HG03196 (cell line): ENCODE results near the gene MYO3A.
"Not testable (repeated sequence)": the region's sequence is repeated elsewhere in the genome, so short reads cannot be mapped to it uniquely, and the experiment has no call there.

Experiments
- ATAC-seq: cut with Tn5 transposase; IDR thresholded peaks from one replicate; pipeline ENCODE4 v1.9.1; 2021; ENCODE audit not compliant: unreplicated experiment

Gene MYO3A

DNA sequence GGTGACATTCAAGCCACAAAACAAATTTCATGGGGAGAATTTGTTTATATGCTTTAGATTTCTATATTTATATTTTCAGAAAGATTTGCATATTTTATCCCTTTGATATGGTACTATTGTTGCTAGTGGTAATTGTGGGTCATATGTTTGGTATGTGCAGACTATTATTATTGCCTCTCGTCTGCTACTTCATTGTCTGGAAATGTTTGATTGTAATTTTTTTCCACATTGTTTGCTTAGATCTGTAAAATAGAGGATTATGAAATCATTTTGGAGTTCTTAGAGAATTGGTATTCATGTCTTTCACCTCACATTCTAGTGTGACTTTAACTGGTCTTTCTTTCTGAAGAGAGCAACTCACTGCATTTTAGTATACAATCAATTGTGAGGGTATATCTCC, 44.7 kb downstream of the MYO3A start:
- no peak for ATAC-seq

GRCh38 chr10:25982107-25982506, 48.1 kb downstream of the MYO3A start:
- ATAC-seq, result no peak

DNA sequence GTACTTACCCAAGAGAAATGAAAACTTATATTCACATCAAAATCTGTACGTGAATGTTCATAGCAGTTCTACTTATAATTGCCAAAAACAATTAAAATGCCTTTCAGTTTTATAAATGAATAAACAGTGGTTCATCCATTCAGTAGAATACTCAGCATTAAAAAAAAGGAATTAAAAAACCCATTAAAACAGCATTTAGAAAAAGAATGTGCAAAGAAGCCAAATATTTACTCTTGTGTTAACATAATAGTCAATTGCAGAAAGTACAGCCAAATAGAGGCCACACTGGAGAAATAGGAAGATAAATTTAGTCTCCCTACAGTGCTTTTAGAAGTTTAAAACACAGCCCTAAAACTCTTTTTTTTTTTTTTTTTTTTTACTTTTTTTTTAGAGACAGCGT, 54.6 kb downstream of the MYO3A start:
- no peak for ATAC-seq

DNA sequence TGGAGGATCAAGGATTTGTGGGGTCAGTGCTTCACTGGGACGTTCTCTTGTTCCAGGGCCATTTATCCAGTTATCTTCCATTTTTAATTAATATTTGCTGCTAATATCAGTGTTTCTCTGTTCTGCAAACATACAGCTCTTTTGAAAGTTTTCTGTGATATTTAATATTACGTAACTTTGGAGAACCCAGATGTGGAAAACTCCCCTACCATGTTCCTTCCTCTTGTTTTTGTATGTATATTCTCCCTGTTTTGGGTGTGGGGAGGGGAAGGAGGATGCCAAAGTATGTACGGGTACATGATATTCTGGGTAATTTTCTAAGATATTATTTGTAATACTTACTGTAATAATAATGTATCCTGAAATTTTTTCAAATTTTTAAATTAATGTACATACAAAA, 55.9 kb downstream of the MYO3A start:
- ATAC-seq, result no peak

GRCh38 chr10:25999295-25999981, 65.4 kb downstream of the MYO3A start:
- no peak for ATAC-seq

DNA sequence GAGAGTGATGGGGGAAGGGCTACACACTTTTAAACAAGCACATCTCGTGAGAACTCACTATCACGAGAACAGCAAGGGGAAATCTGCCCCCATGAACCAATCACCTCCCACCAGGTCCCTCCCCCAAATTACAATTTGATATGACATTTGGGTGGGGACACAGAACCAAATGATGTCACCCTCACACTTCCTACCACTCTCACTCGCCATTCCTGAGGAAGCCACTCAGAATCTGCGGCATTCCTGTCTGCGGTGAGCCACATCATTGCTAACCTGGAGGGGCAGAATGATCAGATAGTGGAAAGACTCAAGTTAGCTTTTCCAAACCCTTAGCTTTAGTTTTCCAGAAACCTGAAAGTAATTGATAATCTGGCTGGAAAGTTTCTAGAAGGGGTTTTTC, 66.9 kb downstream of the MYO3A start:
- ATAC-seq, result no peak

GRCh38 chr10:26002466-26002865, 68.4 kb downstream of the MYO3A start:
- ATAC-seq, result not testable (repeated sequence)

GRCh38 chr10:26015092-26015491, 81.1 kb downstream of the MYO3A start:
- ATAC-seq, result no peak

- no peak for ATAC-seq
Measured at GRCh38 chr10:26022831-26023230, 88.8 kb downstream of the MYO3A start.

DNA sequence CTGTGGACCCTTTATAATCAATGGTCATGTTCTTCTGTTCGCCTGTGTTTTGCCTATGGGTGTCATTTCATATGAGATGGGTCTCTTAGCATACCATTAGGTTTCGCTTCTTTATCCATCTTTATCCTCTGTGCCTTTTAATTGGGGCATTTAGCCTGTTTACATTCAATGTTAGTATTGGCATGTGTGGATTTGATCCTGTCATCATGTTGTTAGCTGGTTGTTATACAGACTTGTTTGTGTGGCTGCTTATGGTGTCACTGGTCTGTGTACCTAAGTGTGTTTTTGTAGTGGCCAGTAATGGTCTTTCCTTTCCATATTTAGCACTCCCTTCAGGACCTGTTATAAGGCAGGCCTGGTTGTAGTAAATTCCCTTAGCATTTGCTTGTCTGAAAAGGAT, 90.3 kb downstream of the MYO3A start:
- ATAC-seq, result no peak

DNA sequence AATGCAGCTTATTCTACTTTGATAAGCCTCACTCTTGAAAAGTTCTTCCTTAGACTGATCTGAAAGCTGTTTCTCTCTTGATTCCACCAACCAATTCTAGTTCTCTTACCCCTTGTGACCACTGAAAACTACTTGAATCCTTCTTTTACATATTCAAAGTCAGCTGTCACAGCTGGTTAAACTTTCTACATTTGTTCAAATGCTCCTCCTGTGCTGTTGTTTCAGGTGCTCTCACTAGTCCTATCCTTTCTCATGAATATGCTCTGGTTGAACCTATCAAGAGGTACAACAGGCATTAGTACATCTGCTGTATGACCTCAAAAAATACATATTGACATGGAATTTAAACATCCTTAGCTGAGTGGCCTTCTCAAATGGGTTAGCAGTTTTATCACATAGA, 91.5 kb downstream of the MYO3A start:
- ATAC-seq, result no peak

GRCh38 chr10:26029858-26030257, 95.8 kb downstream of the MYO3A start:
- no peak for ATAC-seq

GRCh38 chr10:26031300-26031699, 97.3 kb downstream of the MYO3A start:
- ATAC-seq, result no peak

- no peak for ATAC-seq
Measured at GRCh38 chr10:26043469-26043868, 109.4 kb downstream of the MYO3A start.

DNA sequence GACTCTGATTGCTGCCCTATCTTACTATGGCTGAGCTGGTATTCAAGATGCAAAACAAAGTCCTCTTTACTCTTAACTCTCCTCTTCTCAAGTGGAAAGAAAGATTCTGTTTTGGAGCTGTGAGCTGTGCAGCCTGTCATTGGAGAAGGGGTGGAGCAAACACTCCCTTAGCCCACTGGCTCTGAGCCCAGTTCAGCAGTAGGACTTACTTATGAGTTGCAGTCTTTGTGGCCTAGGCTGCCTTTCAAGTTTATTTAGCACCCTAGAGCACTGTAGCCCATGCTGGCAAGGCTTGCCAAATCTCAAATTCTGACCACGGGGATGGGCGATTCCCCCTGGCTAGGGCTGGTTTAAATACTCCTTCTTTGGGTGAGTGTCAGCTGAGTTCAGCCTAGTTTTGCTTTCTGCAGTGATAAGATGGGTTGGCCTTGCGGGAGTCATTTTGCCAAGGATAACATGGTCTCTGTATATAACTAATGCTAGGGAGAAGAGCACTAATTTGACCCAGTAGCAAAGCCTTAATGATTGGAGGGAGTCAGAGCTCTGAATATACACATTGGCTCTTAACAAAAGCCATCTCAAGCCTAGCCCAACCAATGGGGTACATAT, 110.2 kb downstream of the MYO3A start:
- no peak for ATAC-seq

- ATAC-seq, result no peak
Measured at GRCh38 chr10:26046073-26046700, 112.2 kb downstream of the MYO3A start.

GRCh38 chr10:26048756-26049155, 114.7 kb downstream of the MYO3A start:
- ATAC-seq, result no peak

DNA sequence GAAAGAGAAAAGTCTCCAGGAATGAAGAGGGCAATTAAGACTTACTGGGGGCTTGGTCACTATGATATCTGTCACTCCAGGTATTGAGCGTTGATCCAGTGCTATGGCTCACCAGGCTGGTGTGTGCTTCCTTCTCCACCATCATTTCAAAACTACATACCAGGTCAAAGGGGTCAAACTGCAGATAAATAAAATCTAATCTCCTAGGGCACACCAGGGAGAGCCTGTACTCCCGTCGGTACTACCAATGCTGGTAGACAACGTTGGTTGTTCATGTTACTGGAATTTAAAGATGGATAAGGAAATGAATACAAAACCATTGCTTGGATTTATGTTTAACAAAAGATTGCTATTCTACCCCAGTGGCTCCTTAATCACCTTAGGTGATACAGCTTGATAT, 118.3 kb downstream of the MYO3A start:
- no peak for ATAC-seq

DNA sequence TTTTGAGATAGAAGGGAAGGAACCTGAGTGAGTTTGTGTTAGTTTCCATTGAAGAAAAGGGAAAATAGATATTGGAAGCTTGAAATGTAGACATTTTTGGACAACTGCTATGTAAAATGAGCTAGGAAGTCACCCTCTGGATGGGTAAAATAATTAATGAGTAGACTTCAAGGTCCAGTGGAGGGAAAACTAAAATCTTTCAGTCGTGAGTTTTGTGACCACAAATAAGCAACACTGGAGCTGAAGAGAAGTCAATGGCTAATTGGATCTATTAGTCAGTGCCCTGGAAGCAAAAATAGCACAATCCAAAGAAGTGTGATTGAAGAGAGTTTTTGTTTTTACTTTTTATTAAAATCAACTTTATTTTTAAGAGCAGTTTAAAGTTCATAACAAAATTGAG, 123.4 kb downstream of the MYO3A start:
- ATAC-seq, result no peak

GRCh38 chr10:26064106-26064505, 130.1 kb downstream of the MYO3A start:
- ATAC-seq, result no peak

DNA sequence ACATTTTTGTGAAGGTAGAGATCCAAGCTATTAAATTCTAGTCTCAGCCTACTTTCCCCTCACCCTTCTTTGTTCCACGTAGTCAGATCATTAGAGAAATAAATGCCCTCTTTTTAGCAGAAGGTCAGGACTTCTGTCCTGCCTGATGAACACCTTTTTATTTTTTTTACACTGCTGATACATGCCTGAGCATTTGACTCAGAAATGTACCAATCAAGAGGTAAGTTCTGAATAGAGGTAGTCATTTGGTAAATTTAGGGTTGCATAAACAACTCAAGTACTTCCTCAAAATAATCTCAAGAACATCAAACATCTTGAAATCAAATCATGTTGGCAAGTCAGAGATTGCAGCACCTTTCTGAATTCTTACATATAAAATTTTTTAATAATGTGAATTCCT, 133.7 kb downstream of the MYO3A start:
- ATAC-seq, result no peak

DNA sequence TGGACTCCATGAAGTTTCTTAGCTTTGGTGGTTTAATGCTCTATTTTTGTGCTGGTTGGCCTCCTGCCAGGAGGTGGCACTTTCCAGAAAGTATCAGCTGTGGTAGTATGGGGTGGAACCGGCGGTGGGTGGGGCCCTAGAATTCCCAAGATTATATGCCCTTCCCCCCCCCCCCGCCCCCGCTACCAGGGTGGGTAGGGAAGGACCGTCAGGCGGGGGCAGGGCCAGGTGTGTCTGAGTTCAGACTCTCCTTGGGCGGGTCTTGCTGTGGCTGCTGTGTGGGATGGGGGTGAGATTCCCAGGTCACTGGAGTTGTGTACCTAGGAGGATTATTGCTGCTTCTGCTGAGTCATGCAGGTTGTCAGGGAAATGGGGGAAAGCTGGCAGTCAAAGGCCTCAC, 146.9 kb downstream of the MYO3A start:
- not testable (repeated sequence) for ATAC-seq

- no peak for ATAC-seq
Measured at GRCh38 chr10:26081459-26081858, 147.4 kb downstream of the MYO3A start.
